AG20443 (cell line): ENCODE results near the gene CLSTN1.

ENCODE experiments used
- DNase-seq: peaks from one replicate; pipeline ENCODE4 v3.0.0; 2012; ENCODE audit warnings: low spot score, mixed read lengths

CLSTN1 gene

GRCh38 chr1:9711466-9712020, 112.2 kb downstream of the CLSTN1 start:
- DNase-seq = no peak

GRCh38 chr1:9710037-9710436, 113.7 kb downstream of the CLSTN1 start:
- no peak for DNase-seq

GRCh38 chr1:9706178-9706577, 117.6 kb downstream of the CLSTN1 start:
- no peak for DNase-seq

- DNase-seq = no peak
These were observed 118.2 kb downstream of the CLSTN1 start for GRCh38 chr1:9705337-9706093.

GRCh38 chr1:9703681-9704080, 120.1 kb downstream of the CLSTN1 start:
- DNase-seq = no peak

GRCh38 chr1:9703165-9703509, 120.6 kb downstream of the CLSTN1 start:
- DNase-seq = no peak

GRCh38 chr1:9701665-9702064, 122.1 kb downstream of the CLSTN1 start:
- DNase-seq = peak; percentile 41

GRCh38 chr1:9700340-9700739, 123.4 kb downstream of the CLSTN1 start:
- peak; percentile 83 for DNase-seq

GRCh38 chr1:9699361-9699760, 124.4 kb downstream of the CLSTN1 start:
- no peak for DNase-seq

GRCh38 chr1:9696793-9697192, 127.0 kb downstream of the CLSTN1 start:
- DNase-seq = no peak

GRCh38 chr1:9691691-9692090, 132.1 kb downstream of the CLSTN1 start:
- DNase-seq = no peak

- no peak for DNase-seq
These were observed 132.7 kb downstream of the CLSTN1 start for GRCh38 chr1:9691108-9691445.

- no peak for DNase-seq
These were observed 133.2 kb downstream of the CLSTN1 start for GRCh38 chr1:9690440-9691107.

GRCh38 chr1:9689971-9690381, 133.8 kb downstream of the CLSTN1 start:
- DNase-seq = peak; percentile 43

GRCh38 chr1:9689011-9689706, 134.6 kb downstream of the CLSTN1 start:
- peak; percentile 95 for DNase-seq

- no peak for DNase-seq
These were observed 135.2 kb downstream of the CLSTN1 start for GRCh38 chr1:9688599-9688998.

GRCh38 chr1:9687874-9688582, 135.7 kb downstream of the CLSTN1 start:
- DNase-seq = peak; percentile 63

GRCh38 chr1:9687120-9687873, 136.5 kb downstream of the CLSTN1 start:
- DNase-seq = peak; percentile 65

- DNase-seq = no peak
These were observed 139.0 kb downstream of the CLSTN1 start for GRCh38 chr1:9684801-9685200.

GRCh38 chr1:9680828-9681227, 142.9 kb downstream of the CLSTN1 start:
- no peak for DNase-seq

GRCh38 chr1:9680091-9680490, 143.7 kb downstream of the CLSTN1 start:
- DNase-seq = no peak
